ENCODE results near the gene ZNF784.
A peak's percentile ranks its signal among the peaks of the same experiment; 100 is the strongest.

Gene ZNF784

GRCh38 chr19:55624109-55625003 is at the start of gene ZNF784:
ZNF784 (minus strand) TSS chr19:55624566; CDS start chr19:55624561, 5 bp downstream.
- DNase-seq, result peak; percentile 95

DNA sequence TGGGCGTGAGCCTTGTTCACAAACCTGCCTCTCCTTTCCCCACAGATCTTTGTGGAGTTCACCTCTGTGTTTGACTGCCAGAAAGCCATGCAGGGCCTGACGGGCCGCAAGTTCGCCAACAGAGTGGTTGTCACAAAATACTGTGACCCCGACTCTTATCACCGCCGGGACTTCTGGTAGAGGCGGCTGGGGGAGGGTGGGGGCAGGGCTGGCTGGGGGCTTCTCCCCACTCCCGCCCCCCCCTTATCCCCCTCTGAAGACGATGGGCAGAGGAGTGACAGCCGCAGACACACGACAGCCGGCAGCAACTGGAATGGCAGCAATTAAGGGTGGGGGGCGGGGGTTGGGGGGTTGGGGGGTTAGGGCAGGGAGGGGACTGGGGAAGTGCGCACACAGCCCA is 49.5 kb upstream of the ZNF784 start:
- DNase-seq, result no peak

GRCh38 chr19:55673465-55673864 is 49.1 kb upstream of the ZNF784 start:
- DNase-seq, result no peak

DNA sequence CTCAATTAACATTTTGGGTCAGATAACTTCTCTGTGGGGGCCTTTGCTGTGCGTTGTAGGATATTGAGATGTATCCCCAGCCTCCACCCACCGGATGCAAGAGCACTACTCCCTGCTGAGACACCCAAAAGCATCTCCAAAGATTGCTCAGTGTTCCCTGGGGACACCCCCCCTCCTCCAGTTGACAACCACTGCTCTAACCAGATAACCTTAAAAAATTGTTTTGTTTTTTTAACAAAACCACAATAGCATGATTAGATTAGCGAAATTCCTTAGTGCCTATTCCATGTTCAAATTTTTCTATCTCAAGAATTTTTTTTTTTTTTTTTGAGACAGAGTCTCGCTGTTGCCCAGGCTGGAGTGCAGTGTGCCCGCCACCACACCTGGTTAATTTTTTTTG is 48.1 kb upstream of the ZNF784 start:
- DNase-seq, result no peak

DNA sequence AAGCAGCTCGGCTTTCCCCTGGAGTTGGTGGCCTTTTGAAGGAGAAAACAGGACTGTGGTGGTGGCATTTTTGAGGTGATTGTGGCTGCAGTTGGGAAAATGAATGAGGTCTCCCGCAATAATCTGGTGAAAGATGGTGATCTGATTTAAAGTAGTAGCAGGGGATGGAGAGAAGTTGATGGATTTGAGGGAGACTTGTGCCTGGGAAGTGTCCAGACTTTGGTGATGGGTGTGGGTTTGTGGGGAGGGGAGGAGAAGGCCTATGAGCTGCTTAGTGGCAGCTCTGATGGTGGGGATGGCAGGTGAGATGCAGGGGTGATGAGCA is 46.6 kb upstream of the ZNF784 start:
- DNase-seq, result no peak

DNA sequence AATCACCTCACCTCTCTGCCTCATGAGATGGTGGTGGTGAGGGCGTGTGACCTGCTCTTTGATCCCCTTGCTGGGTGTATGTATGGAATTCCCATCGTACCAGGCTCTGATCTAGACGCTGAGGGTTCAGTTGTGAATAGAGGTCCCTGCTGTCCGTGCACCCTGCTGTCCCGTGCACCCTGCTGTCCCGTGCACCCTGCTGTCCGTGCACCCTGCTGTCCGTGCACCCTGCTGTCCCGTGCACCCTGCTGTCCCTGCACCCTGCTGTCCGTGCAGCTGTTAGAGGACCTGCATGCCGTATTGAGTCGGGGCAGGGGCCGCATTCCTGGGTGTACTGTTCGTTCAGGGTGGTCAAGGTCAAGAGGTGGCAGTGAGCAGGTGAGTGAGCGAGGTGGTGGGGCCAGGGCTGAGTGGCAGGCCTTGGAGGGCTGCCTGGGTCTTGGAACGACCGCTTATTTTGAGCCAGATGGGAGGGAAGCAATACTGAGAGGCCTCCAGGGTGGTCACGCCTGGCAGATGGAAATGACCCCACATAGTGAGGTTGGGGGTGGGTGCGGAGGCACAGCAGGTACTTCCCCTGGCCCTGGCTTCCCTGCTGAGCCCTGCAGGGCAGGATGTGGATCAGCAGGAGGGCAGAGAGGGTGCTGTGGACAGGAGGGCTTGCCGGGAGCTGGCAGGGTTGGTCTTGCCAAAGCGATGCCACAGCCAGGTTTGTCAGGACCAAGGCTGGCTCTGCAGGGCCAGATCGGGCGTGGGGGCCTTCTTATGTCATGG is 46.1 kb upstream of the ZNF784 start:
- DNase-seq, result no peak

- no peak for DNase-seq
Observed at GRCh38 chr19:55669418-55670279, 45.3 kb upstream of the ZNF784 start.

DNA sequence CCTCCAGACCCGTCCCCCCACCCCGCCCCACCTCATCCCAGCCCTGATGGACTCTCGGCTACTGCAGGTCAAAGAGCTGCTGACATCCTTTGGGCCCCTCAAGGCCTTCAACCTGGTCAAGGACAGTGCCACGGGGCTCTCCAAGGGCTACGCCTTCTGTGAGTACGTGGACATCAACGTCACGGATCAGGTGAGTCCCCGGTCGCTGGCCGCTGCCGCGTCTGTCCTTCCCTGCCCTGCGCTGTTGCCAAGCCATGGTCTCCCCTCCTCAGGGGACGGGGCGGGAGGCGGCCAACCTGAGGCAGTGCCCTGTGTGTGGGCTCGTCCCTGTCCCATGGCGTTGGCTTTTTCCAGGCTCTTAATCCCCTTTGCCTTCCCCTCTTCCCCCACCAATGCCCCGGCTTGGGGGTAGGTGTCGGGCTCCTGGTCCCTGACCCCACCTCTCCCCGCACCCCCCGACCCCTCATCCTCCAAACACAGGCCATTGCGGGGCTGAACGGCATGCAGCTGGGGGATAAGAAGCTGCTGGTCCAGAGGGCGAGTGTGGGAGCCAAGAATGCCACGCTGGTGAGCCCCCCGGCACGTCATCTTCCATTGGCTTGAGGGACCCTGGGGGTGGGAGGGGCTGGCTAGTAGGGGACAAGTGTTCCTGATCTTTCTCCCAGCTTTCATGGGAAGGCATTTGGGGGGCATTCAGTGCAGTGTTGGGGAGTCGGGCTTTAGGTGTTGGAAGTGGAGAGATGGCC is 44.4 kb upstream of the ZNF784 start:
- DNase-seq, result no peak

GRCh38 chr19:55667958-55668357 is 43.6 kb upstream of the ZNF784 start:
- DNase-seq, result no peak

DNA sequence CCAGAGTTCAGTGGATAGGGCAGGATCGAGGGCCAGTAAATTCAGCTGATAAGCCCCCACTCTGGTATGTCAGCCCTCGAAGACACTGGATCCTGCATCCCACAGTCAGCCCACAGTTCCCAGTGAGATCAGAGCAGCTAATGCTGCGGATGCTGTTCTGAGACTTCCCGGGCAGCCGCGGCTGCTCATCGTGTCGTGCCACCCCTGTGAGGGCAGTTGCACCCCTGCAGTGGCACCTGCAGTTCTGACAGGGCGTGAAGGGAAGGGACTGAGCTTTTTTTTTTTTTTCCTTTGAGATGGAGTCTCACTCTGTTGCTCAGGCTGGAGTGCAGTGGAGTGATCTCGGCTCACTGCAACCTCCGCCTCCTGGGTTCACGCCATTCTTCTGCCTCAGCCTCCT is 43.1 kb upstream of the ZNF784 start:
- DNase-seq, result no peak

- DNase-seq, result no peak
Observed at GRCh38 chr19:55667006-55667381, 42.6 kb upstream of the ZNF784 start.

- no peak for DNase-seq
Observed at GRCh38 chr19:55666343-55667005, 42.1 kb upstream of the ZNF784 start.

GRCh38 chr19:55663846-55664536 is 39.6 kb upstream of the ZNF784 start:
- no peak for DNase-seq

GRCh38 chr19:55661826-55662225 is 37.5 kb upstream of the ZNF784 start:
- no peak for DNase-seq

GRCh38 chr19:55660991-55661390 is 36.6 kb upstream of the ZNF784 start:
- no peak for DNase-seq

DNA sequence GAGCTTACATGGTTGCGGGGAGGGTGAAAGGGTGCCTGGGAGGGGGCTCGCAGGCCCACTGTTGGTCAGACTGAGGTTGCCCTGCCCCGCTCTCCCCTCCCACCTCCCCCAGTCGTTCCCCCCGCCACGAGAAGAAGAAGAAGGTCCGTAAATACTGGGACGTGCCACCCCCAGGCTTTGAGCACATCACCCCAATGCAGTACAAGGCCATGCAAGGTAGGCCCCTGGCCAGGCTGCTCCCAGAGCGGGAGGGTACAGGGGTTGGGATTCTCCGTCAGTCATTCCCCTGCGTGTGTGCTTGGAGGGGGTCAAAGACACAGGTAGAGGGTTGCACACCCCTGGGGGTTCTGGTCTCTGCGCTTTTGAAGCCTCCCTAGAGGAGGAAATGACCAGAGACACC is 36.0 kb upstream of the ZNF784 start:
- no peak for DNase-seq

DNA sequence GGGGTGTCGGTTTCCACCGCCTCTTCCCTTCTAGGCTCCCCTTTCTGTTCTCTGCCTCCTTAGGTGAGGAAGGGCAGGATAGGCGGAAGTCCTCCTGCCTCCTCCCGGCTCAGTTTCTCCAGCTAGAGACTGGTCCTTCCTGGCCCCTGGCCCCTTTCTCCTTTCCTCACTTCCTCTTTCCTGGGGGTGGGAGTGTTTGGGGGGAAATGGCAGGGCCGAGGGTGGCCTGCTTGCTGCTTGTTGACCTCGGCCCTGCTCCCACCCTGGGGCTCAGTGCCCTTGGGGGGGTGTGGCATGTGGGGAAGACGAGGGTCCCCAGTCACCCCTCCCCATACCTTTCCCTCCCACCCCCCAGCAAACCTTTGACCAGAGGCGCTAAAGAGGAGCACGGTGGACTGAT is 35.5 kb upstream of the ZNF784 start:
- DNase-seq, result no peak

- no peak for DNase-seq
Observed at GRCh38 chr19:55658846-55659459, 34.6 kb upstream of the ZNF784 start.

GRCh38 chr19:55656988-55657747 is 32.8 kb upstream of the ZNF784 start:
- DNase-seq, result no peak

- no peak for DNase-seq
Observed at GRCh38 chr19:55656552-55656951, 32.2 kb upstream of the ZNF784 start.

Data from activated CD4-positive, alpha-beta T cell treated with anti-CD3 and anti-CD28 coated beads for 48 hours (primary cell).